Measurements from ENCODE around the gene PTPRU. TPM values are rescaled to one million over a fixed set of nuclear protein-coding genes. Genes with fewer than 3 reads are reported as not detected.

Gene PTPRU
- total RNA-seq, 1 experiment from 2014 or later = 40.7 TPM

GRCh38 chr1:29202584-29203340, 33.6 kb upstream of the PTPRU start (continued):
- peak; percentile 47 for TF ChIP-seq ZBTB33 (IDR thresholded peaks at IDR 0.05; ENCODE audit: extremely low read depth, insufficient replicate concordance, low read length)
- peak; percentile 59 for TF ChIP-seq YY1 (IDR thresholded peaks at IDR 0.05; ENCODE audit: extremely low read depth, insufficient replicate concordance, low read depth, low read length)
- no peak for TF ChIP-seq CBX3 (IDR thresholded peaks at IDR 0.05; ENCODE audit: low read depth)

- Histone ChIP-seq H4K20me1 (ENCODE audit: insufficient read depth) (no peaks in the 10 kb centered on the region), H3K27me3 (ENCODE audit: insufficient read depth, low read length) (no peaks in the 10 kb centered on the region), H3K4me2 (ENCODE audit: low read length) (no peak overlapping the region), H3K27ac (ENCODE audit: low read depth, low read length) (no peak overlapping the region), H3K9me3 (ENCODE audit: control insufficient read depth in 1 of 2, insufficient read depth in 1 of 2, low read depth in 1 of 2, low read length in 2 of 2) (no peaks in the 10 kb centered on the region), H2AFZ (ENCODE audit: low read depth, low read length, poor library complexity, severe bottlenecking) (no peak overlapping the region), H3K79me2 (ENCODE audit: insufficient read depth, low read length) (no peaks in the 10 kb centered on the region), H3K9me2 (ENCODE audit: insufficient read depth) (no peaks in the 10 kb centered on the region), H3K9ac (ENCODE audit: low read length) (no peak overlapping the region), H3K4me3 (replicated peaks in 1 of 2; ENCODE audit: low read depth in 1 of 2, low read length in 2 of 2) (no peak overlapping the region), H3K36me3 (ENCODE audit: control insufficient read depth in 1 of 2, insufficient read depth in 2 of 2, low read length in 2 of 2) (peaks cover 12 to 34% of the 10 kb centered on the region in 2 experiments), H3K4me1 (ENCODE audit: control insufficient read depth in 1 of 2, insufficient read depth in 2 of 2, low read length in 2 of 2) (no peaks in the 10 kb centered on the region)
- DNase-seq (ENCODE audit: low read depth, low spot score) = no peak
- no peak for ATAC-seq
- intact Hi-C loops (cut with micrococcal nuclease) = no loop called here
- no TSS peak for BruUV-seq (replicated peaks)
- CTCF ChIA-PET = no interaction called here
- POLR2A ChIA-PET = no interaction called here
- RAD21 ChIA-PET (ENCODE audit: low non-redundant PET in 1 of 2, low total read pairs in 2 of 2, uncharacterized antibody in 2 of 2, unreplicated experiment in 2 of 2) = no interaction called here
- no peak for TF ChIP-seq SP1 (IDR thresholded peaks at IDR 0.05; ENCODE audit: low read depth)
- no peak for TF ChIP-seq EZH2phosphoT487 (IDR thresholded peaks at IDR 0.05; ENCODE audit: borderline replicate concordance)
- no peak for TF ChIP-seq TCF7L2 (IDR thresholded peaks at IDR 0.05; ENCODE audit: borderline replicate concordance, extremely low read depth, insufficient read depth, insufficient read length)
- no peak for TF ChIP-seq POLR2AphosphoS5 (IDR thresholded peaks at IDR 0.05; ENCODE audit: low read depth, low read length)
Measured at GRCh38 chr1:29208442-29208841, 27.9 kb upstream of the PTPRU start.
